Measurements from ENCODE around the gene TMEM150C.

GRCh38 chr4:82515705-82516104 lies 46.1 kb downstream of the TMEM150C start:
- no peak for TF ChIP-seq CTCF (conservative IDR thresholded peaks at IDR 0.05; ENCODE audit: low read depth, low read length)
- no peak for TF ChIP-seq MAFK (IDR thresholded peaks at IDR 0.05; ENCODE audit: low read depth, low read length)
- TF ChIP-seq POLR2A (IDR thresholded peaks at IDR 0.05; ENCODE audit: low read depth, low read length) = no peak
- TF ChIP-seq SMC3 (IDR thresholded peaks at IDR 0.05; ENCODE audit: low read depth, low read length) = no peak
